SK-N-SH (cell line): ENCODE results near the gene SYNPO2.

Experiments used
- SMC3 ChIP-seq: IDR thresholded peaks from 2 replicates; pipeline ENCODE4 v1.6.1; 2012; ENCODE audit warnings: low read depth, low read length, improper control_type of control experiment
- TF ChIP-seq, protein P1 (sequence below): fragments of 200-600 bp; sonication (generic); IDR thresholded peaks from 2 replicates; pipeline ENCODE4 v1.6.1; 2017; ENCODE audit warnings: antibody characterized with exemption, mild to moderate bottlenecking, moderate library complexity

GRCh38 chr4:119000400-119000799 is 111.7 kb downstream of the SYNPO2 start:
- TF ChIP-seq, protein P1, sequence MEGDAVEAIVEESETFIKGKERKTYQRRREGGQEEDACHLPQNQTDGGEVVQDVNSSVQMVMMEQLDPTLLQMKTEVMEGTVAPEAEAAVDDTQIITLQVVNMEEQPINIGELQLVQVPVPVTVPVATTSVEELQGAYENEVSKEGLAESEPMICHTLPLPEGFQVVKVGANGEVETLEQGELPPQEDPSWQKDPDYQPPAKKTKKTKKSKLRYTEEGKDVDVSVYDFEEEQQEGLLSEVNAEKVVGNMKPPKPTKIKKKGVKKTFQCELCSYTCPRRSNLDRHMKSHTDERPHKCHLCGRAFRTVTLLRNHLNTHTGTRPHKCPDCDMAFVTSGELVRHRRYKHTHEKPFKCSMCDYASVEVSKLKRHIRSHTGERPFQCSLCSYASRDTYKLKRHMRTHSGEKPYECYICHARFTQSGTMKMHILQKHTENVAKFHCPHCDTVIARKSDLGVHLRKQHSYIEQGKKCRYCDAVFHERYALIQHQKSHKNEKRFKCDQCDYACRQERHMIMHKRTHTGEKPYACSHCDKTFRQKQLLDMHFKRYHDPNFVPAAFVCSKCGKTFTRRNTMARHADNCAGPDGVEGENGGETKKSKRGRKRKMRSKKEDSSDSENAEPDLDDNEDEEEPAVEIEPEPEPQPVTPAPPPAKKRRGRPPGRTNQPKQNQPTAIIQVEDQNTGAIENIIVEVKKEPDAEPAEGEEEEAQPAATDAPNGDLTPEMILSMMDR: no peak
- TF ChIP-seq SMC3: no peak
